Ramos (cell line): ENCODE data around the gene PFDN4.

Experiments used
- in situ Hi-C: fragments of 300-500 bp; cut with MboI; formaldehyde crosslinking; loops from one replicate; pipeline ENCODE4 v1.14.3; 2022; ENCODE audit warnings: low sequenced_read_pairs; ENCODE audit not compliant: unreplicated experiment

PFDN4 gene

GRCh38 chr20:54207743-54208547 is at the start of gene PFDN4:
Gene PFDN4, plus strand, starts transcription at chr20:54208087. Its CDS starts 14 bp downstream, at chr20:54208101.
- in situ Hi-C loops: no loop called here

- in situ Hi-C loops: no loop called here
Observed at GRCh38 chr20:54158226-54158625, 49.7 kb upstream of the PFDN4 start.

GRCh38 chr20:54158856-54159418 is 49.0 kb upstream of the PFDN4 start:
- in situ Hi-C loops: no loop called here

DNA sequence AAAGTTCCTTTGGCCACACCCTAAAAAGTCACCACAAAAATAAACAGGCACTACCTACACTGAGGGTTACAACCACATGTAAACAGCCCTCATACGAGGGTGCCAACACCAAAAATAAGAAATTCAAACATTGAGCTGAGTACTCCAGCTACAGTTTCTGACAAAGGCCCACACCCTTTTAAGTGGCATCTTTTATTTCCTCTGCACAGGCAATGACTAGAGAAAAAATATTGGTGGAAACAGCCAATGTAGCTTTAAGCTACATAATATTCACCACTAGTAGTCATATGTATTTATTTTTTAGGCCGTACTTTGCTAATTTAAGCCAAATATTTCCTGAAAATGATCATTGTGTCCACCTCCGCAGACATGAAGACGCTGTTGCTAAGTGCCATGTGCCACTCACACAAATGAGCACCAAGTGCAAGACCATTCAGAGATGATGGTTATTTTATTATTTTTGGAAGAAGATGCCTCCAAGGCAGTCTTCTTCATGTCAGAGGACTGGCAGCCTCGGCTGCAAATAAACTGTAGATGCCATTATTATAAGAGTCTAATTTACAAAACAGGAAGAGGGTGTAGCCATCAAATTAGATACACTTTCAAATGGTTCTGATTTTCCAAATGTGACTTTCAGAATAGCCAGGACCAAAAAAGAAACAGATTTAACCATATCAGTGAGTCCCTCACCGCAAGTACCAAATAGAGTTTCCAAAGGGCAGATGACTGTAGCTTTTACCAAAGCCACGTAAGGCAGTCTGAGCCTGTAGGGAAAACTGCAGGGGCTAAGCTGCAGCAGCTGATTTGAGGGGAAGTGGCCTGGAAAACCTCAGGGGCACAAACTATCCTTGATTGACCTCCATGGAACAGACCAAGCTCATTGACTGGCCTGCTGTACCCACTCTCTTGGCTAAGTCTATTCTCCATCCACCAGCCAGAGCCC is 47.6 kb upstream of the PFDN4 start:
- in situ Hi-C loops: no loop called here

- in situ Hi-C loops: no loop called here
Observed at GRCh38 chr20:54161008-54161820, 46.7 kb upstream of the PFDN4 start.

- in situ Hi-C loops: no loop called here
Observed at GRCh38 chr20:54161821-54162149, 46.1 kb upstream of the PFDN4 start.

- in situ Hi-C loops: no loop called here
Observed at GRCh38 chr20:54162378-54163009, 45.4 kb upstream of the PFDN4 start.

DNA sequence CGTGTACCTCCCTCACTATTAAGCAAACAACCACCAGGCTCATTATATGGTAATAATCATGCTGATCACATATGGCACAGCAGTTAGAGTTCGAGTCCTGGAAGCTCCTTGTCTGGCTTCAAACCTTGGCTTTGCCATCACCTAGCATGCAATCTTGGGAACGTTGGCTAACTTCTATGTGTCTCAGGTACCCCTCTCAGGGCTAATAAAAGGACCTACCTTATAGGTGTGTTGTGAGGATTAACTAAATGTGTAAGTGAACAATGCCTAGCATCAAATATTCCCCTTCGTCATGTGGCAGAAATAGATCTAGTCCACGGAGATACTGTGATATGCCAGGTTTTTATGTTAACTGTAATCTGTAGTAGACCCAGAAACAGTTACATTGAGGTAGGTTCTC is 44.5 kb upstream of the PFDN4 start:
- in situ Hi-C loops: no loop called here

GRCh38 chr20:54165014-54165413 is 42.9 kb upstream of the PFDN4 start:
- in situ Hi-C loops: no loop called here

- in situ Hi-C loops: no loop called here
Observed at GRCh38 chr20:54165803-54166202, 42.1 kb upstream of the PFDN4 start.

GRCh38 chr20:54166987-54167662 is 40.8 kb upstream of the PFDN4 start:
- in situ Hi-C loops: no loop called here

GRCh38 chr20:54167909-54168872 is 39.7 kb upstream of the PFDN4 start:
- in situ Hi-C loops: no loop called here

GRCh38 chr20:54168961-54169862 is 38.7 kb upstream of the PFDN4 start:
- in situ Hi-C loops: no loop called here

- in situ Hi-C loops: no loop called here
Observed at GRCh38 chr20:54170026-54170471, 37.8 kb upstream of the PFDN4 start.

- in situ Hi-C loops: no loop called here
Observed at GRCh38 chr20:54170963-54171362, 36.9 kb upstream of the PFDN4 start.

GRCh38 chr20:54172532-54172855 is 35.4 kb upstream of the PFDN4 start:
- in situ Hi-C loops: no loop called here
